K562 (cell line): ENCODE data around the gene KDM2B. TPM values are rescaled to one million over a fixed set of nuclear protein-coding genes. Genes with fewer than 3 reads are reported as not detected.
A peak's percentile ranks its signal among the peaks of the same experiment; 100 is the strongest.

Experiments
- ATAC-seq: fragments of 200-7000 bp; cut with Tn5 transposase; 3 replicates; pipeline ENCODE4 v1.9.1; 2020; ENCODE audit warnings: moderate library complexity
- BruUV-seq: library from RNA; stranded (reverse); fragments of 400-500 nt; replicated peaks from 2 replicates; lab custom pipeline; 2021; lab: Mats Ljungman, UMichigan
- CTCF ChIA-PET: fragments of 300-600 bp; formaldehyde crosslinking; extraction: SDS; loops from one replicate; lab custom pipeline; 2021; ENCODE audit warnings: low intra/inter-chr PET ratio; lab: Yijun Ruan, JAX
- POLR2A ChIA-PET: fragments of 300-600, 350-650 bp; sonication (Branson Sonifier 250); formaldehyde crosslinking; extraction: SDS; loops from one replicate; lab custom pipeline; 2021; ENCODE audit warnings: antibody characterized with exemption, inconsistent platforms; lab: Yijun Ruan, JAX
- DNase-seq, 4 experiments: peaks; one replicate each; pipeline versions ENCODE4 v3.0.0 to v3.0.0-alpha.2; 2011 to 2018; ENCODE audit warnings: low spot score in 3 of 4, mixed read lengths in 3 of 4; ENCODE audit errors: extremely low read depth in 1 of 4
- FAIRE-seq: peaks from 2 replicates; lab custom pipeline; 2011; peaks lifted over from hg19 to GRCh38; lab: Jason Lieb, UNC
- H2AFZ ChIP-seq: 2 replicates; pipeline ENCODE4 v1.6.0; 2011; ENCODE audit warnings: low read depth, low read length, control low read depth, inconsistent platforms
- H3K27ac ChIP-seq: fragments of 200-600 bp; 3 replicates; pipeline ENCODE4 v1.8.0; 2011; ENCODE audit warnings: low read depth, mild to moderate bottlenecking, control low read depth, inconsistent platforms, low read length, moderate library complexity, mixed read lengths; ENCODE audit errors: extremely low read depth
- H3K27me3 ChIP-seq, 2 experiments: fragments of 300-600 bp in 1 of 2; 2 replicates in 1 of 2; 3 replicates in 1 of 2; pipeline versions ENCODE4 v1.6.0 to v1.8.0; 2011; ENCODE audit warnings: inconsistent platforms in 2 of 2, low read length in 2 of 2, mild to moderate bottlenecking in 1 of 2, mixed read lengths in 1 of 2, moderate library complexity in 1 of 2; ENCODE audit not compliant: control insufficient read depth in 2 of 2, insufficient read depth in 2 of 2
- H3K36me3 ChIP-seq: fragments of 300-600 bp; 3 replicates; pipeline ENCODE4 v1.8.0; 2011; ENCODE audit warnings: mild to moderate bottlenecking, low read length, inconsistent platforms; ENCODE audit not compliant: control insufficient read depth, insufficient read depth
- H3K4me1 ChIP-seq, 2 experiments: fragments of 200-600 bp in 1 of 2; replicated peaks in 1 of 2; 2 replicates in 1 of 2; 3 replicates in 1 of 2; pipeline versions ENCODE4 v1.5.1 to v1.8.0; 2011; ENCODE audit warnings: inconsistent platforms in 2 of 2, low read length in 2 of 2, mild to moderate bottlenecking in 1 of 2, mixed read lengths in 1 of 2, moderate library complexity in 1 of 2; ENCODE audit not compliant: control insufficient read depth in 2 of 2, insufficient read depth in 2 of 2
- H3K4me2 ChIP-seq: 2 replicates; pipeline ENCODE4 v1.6.1; 2011; ENCODE audit warnings: low read length, control low read depth, inconsistent platforms, mixed read lengths; ENCODE audit not compliant: insufficient read depth
- H3K4me3 ChIP-seq: fragments of 200-600 bp; sonication (generic), shearing (Covaris generic); 2 replicates; pipeline ENCODE4 v1.5.1; 2016; ENCODE audit warnings: control low read depth, inconsistent platforms
- H3K79me2 ChIP-seq: fragments of 200-600 bp; 3 replicates; pipeline ENCODE4 v1.8.0; 2011; ENCODE audit warnings: low read length, inconsistent platforms; ENCODE audit not compliant: control insufficient read depth, insufficient read depth
- H3K9ac ChIP-seq, 2 experiments: 2 replicates each; pipeline versions ENCODE4 v1.6.0 to v1.6.1; 2011; ENCODE audit warnings: low read depth in 2 of 2, low read length in 2 of 2, control low read depth in 1 of 2, inconsistent platforms in 1 of 2, mild to moderate bottlenecking in 1 of 2, mixed read lengths in 1 of 2; ENCODE audit not compliant: insufficient read depth in 1 of 2
- H3K9me1 ChIP-seq: one replicate; pipeline ENCODE4 v1.6.0; 2011; ENCODE audit warnings: inconsistent platforms, mild to moderate bottlenecking, low read length, moderate library complexity; ENCODE audit not compliant: control insufficient read depth, insufficient read depth
- H3K9me3 ChIP-seq: replicated peaks from 2 replicates; pipeline ENCODE4 v1.5.1; 2011; ENCODE audit warnings: low read depth, low read length, inconsistent platforms; ENCODE audit not compliant: control insufficient read depth, insufficient read depth
- H4K20me1 ChIP-seq: replicated peaks from 2 replicates; pipeline ENCODE4 v1.6.1; 2011; ENCODE audit warnings: low read length, inconsistent platforms, mixed read lengths; ENCODE audit not compliant: control insufficient read depth, insufficient read depth
- ATF1 ChIP-seq, 2 experiments: fragments of 450-650 bp in 1 of 2; IDR thresholded peaks; 2 replicates each; pipeline ENCODE4 v1.6.1; 2016; ENCODE audit warnings: missing compliant biosample characterization in 1 of 2, missing genetic modification characterization in 1 of 2
- CBX5 ChIP-seq: IDR thresholded peaks from 2 replicates; pipeline ENCODE4 v1.6.1; 2014; ENCODE audit warnings: low read depth, borderline replicate concordance
- DMBX1 ChIP-seq: fragments of 250-450 bp; sonication (Bioruptor Pico); IDR thresholded peaks from 2 replicates; pipeline ENCODE4 v1.8.0; 2022; ENCODE audit warnings: inconsistent platforms, mild to moderate bottlenecking, moderate library complexity, borderline replicate concordance
- ELF2 ChIP-seq: fragments of 250-450 bp; sonication (Bioruptor Pico); IDR thresholded peaks from 2 replicates; pipeline ENCODE4 v1.5.0; 2021; ENCODE audit warnings: mild to moderate bottlenecking
- ETS2 ChIP-seq: IDR thresholded peaks from 2 replicates; pipeline ENCODE4 v1.6.1; 2016; ENCODE audit warnings: borderline replicate concordance, missing genetic modification characterization, mild to moderate bottlenecking, moderate library complexity, missing compliant biosample characterization; ENCODE audit not compliant: poor library complexity, severe bottlenecking
- HDAC1 ChIP-seq, 2 experiments: fragments of 450-650 bp; IDR thresholded peaks; 2 replicates each; pipeline ENCODE4 v1.6.1; 2016 to 2017; ENCODE audit warnings: inconsistent platforms in 1 of 2, mild to moderate bottlenecking in 1 of 2, moderate library complexity in 1 of 2
- KDM1A ChIP-seq, 2 experiments: fragments of 450-650 bp; IDR thresholded peaks; 2 replicates each; pipeline ENCODE4 v1.6.1; 2016; ENCODE audit warnings: mild to moderate bottlenecking in 2 of 2
- MLX ChIP-seq, 2 experiments: fragments of 450-650 bp in 1 of 2; sonication (generic) in 1 of 2; formaldehyde crosslinking; conservative IDR thresholded peaks; 2 replicates each; pipeline versions ENCODE4 v1.4.0 to v1.8.1; 2020 to 2022; ENCODE audit warnings: mild to moderate bottlenecking in 1 of 2, missing genetic modification reagents in 1 of 2
- MTA3 ChIP-seq: fragments of 450-650 bp; formaldehyde crosslinking; IDR thresholded peaks from 2 replicates; pipeline ENCODE4 v1.6.1; 2017; ENCODE audit warnings: mild to moderate bottlenecking, borderline replicate concordance
- NFXL1 ChIP-seq: fragments of 450-650 bp; formaldehyde crosslinking; IDR thresholded peaks from 2 replicates; pipeline ENCODE4 v1.4.0; 2021; ENCODE audit warnings: mild to moderate bottlenecking
- POLR2B ChIP-seq: fragments of 450-650 bp; IDR thresholded peaks from 2 replicates; pipeline ENCODE4 v1.6.1; 2018; ENCODE audit warnings: low read depth; ENCODE audit not compliant: partially characterized antibody
- RFX1 ChIP-seq: fragments of 450-650 bp; IDR thresholded peaks from 2 replicates; pipeline ENCODE4 v1.6.1; 2016; ENCODE audit warnings: mild to moderate bottlenecking, moderate library complexity
- ZNF12 ChIP-seq: sonication (generic); formaldehyde crosslinking; IDR thresholded peaks from 2 replicates; pipeline ENCODE4 v1.4.0; 2020; ENCODE audit warnings: mild to moderate bottlenecking, missing genetic modification reagents
- ZNF165 ChIP-seq: fragments of 250-450 bp; sonication (Bioruptor Pico); IDR thresholded peaks from 2 replicates; pipeline ENCODE4 v1.4.0; 2020; ENCODE audit warnings: borderline replicate concordance
- ZNF224 ChIP-seq: sonication (generic); formaldehyde crosslinking; IDR thresholded peaks from 2 replicates; pipeline ENCODE4 v1.8.0; 2022; ENCODE audit warnings: mild to moderate bottlenecking, missing genetic modification reagents
- WGBS: fragments of 100-300 bp; shearing (Covaris generic); methylation state at CpG from one replicate; pipeline ENCODE4 v1.1.6; 2016; ENCODE audit warnings: low coverage, mixed read lengths; ENCODE audit not compliant: insufficient coverage; ENCODE audit errors: missing lambda C conversion rate; 5-methylcytosine and 5-hydroxymethylcytosine counted together
- in situ Hi-C: fragments of 300-500 bp; cut with MboI; formaldehyde crosslinking; loops from 4 replicates; pipeline ENCODE4 v1.15.0; 2018; ENCODE audit warnings: inconsistent platforms, mixed read lengths
- intact Hi-C: fragments of 100-400 bp; cut with micrococcal nuclease; formaldehyde crosslinking; loops from 2 replicates; pipeline ENCODE4 v1.14.2; 2022
- polyA plus RNA-seq, 8 experiments: library from polyadenylated mRNA; depleted of rRNA in 4 of 8; stranded (reverse) in 5 of 8; unstranded in 3 of 8; fragments of >200 nt; fragmentation: Nextera tagmentation in 2 of 8; fragmentation: Illumina TruSeq in 1 of 8; extraction: Ambion mirVana in 2 of 8; extraction: Trizol in 1 of 8; gene quantifications; 2 replicates each; pipeline versions ENCODE4 v1.2.1 to v1.2.3, GENCODE V29; 2011 to 2014; ENCODE audit warnings: inconsistent platforms in 1 of 8, missing spikeins in 1 of 8
- total RNA-seq, 7 experiments: library from RNA; depleted of rRNA in 6 of 7; stranded (reverse); fragments of >200 nt in 6 of 7; fragmentation: Illumina TruSeq in 2 of 7; extraction: Trizol in 2 of 7; gene quantifications; 2 replicates each; pipeline versions ENCODE4 v1.2.1 to v1.2.3, GENCODE V29; 2011 to 2021; ENCODE audit warnings: low replicate concordance in 1 of 7
- TF ChIP-seq, protein P1 (sequence below): fragments of 450-650 bp; IDR thresholded peaks from 2 replicates; pipeline ENCODE4 v1.6.1; 2016

The KDM2B gene
- total and polyA plus RNA-seq, 9 of the 15 experiments (the other 6 are each of a cell fraction or from before 2014, with no cell fraction given) = 7.4 to 50.5 (median 22.5) TPM

DNA sequence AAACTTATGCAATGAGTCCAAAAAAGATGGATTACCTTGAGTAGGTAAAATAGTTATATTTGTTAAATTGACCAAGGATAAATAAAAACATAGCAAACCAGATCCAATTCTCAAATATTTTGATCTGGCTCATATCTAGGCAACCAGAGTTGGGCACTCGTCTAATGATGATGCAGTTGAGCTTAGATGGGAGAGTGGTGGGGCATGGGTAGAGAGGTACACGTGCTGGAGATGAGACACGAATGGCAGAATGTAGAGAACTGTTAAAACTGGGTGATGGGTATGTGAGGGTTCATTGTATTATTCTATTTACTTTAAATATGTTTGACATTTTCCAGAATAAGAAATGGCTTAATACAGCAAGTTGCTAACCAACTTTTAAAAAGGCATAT is 188.5 kb downstream of the KDM2B start (continued):
- no peak for TF ChIP-seq RFX1
- 0 out of 4 replicates have a peak, but pooled peaks of 1 of the 2 experiments have one; percentile 2 for TF ChIP-seq KDM1A (IDR thresholded peaks at IDR 0.05)
- TF ChIP-seq ATF1 (CRISPR knock-in tag; IDR thresholded peaks at IDR 0.05) = no peak
- 0 out of 2 replicates have a peak, but pooled peaks have one; percentile 6 for TF ChIP-seq ATF1 (tag; IDR thresholded peaks at IDR 0.05)
- TF ChIP-seq HDAC1 (IDR thresholded peaks at IDR 0.05) = no peak
- no peak for TF ChIP-seq ZNF12 (CRISPR knock-in tag)
- TF ChIP-seq MLX (CRISPR knock-in tag; conservative IDR thresholded peaks at IDR 0.05) = no peak
- TF ChIP-seq ELF2 (CRISPR knock-in tag) = no peak
- no peak for TF ChIP-seq CBX5
- TF ChIP-seq NFXL1 = no peak

- Histone ChIP-seq H3K4me1 (peaks cover 7 to 16% of the 10 kb centered on the region in 2 experiments; a peak in 4 of 5 replicates), H3K9ac (no peak overlapping the region), H3K27ac (peak overlapping the region; percentile 56; the same call in 2 of the 3 replicates), H4K20me1 (no peaks in the 10 kb centered on the region), H3K9me3 (no peaks in the 10 kb centered on the region), H2AFZ (peak overlapping the region; percentile 79), H3K36me3 (no peaks in the 10 kb centered on the region), H3K27me3 (no peaks in the 10 kb centered on the region), H3K4me2 (peak overlapping the region; percentile 64), H3K9me1 (no peaks in the 10 kb centered on the region), H3K79me2 (no peaks in the 10 kb centered on the region), H3K4me3 (no peak overlapping the region)
- in situ Hi-C loops = no loop called here
- ChIA-PET POLR2A (interaction anchor here (0.6 to 2.4 kb wide), 9 partner anchors 10 to 315 kb away, joined by 3 to 13 read pairs (median 3); partner anchors contain the start of gene ANAPC5), CTCF (interaction anchor here (0.6 kb wide), 1 partner anchor 127 kb away, joined by 3 read pairs; no protein-coding TSS in a partner anchor)
- DNase-seq (peak; percentile 42 to 60 (median 46)), ATAC-seq (peak; percentile 24), FAIRE-seq (peak; percentile 6)
- BruUV-seq = no TSS peak
- 29% methylated on average over 10 of the region's 10 CpGs for WGBS
- intact Hi-C loops = no loop called here
- no peak for TF ChIP-seq ETS2
- TF ChIP-seq ZNF165 (CRISPR knock-in tag) = no peak
- TF ChIP-seq MTA3 = peak; percentile 58; the same call in 1 of the 2 replicates
- no peak for TF ChIP-seq ZNF224 (CRISPR knock-in tag)
- TF ChIP-seq DMBX1 (CRISPR knock-in tag) = no peak
- no peak for TF ChIP-seq POLR2B
- TF ChIP-seq, protein P1, sequence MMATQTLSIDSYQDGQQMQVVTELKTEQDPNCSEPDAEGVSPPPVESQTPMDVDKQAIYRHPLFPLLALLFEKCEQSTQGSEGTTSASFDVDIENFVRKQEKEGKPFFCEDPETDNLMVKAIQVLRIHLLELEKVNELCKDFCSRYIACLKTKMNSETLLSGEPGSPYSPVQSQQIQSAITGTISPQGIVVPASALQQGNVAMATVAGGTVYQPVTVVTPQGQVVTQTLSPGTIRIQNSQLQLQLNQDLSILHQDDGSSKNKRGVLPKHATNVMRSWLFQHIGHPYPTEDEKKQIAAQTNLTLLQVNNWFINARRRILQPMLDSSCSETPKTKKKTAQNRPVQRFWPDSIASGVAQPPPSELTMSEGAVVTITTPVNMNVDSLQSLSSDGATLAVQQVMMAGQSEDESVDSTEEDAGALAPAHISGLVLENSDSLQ = peak; percentile 62
These were observed 189.1 kb downstream of the KDM2B start for GRCh38 chr12:121391619-121392324.
